H9 (cell line): ENCODE measurements around the gene SRP9. TPM values are rescaled to one million over a fixed set of nuclear protein-coding genes. Genes with fewer than 3 reads are reported as not detected.

Experiments
- DNase-seq: peaks from one replicate; pipeline ENCODE4 v3.0.0-alpha.2; 2017
- H2AFZ ChIP-seq: one replicate; pipeline ENCODE4 v1.6.1; 2013; ENCODE audit warnings: mild to moderate bottlenecking, low read length, control low read depth, moderate library complexity
- H2AK5ac ChIP-seq: 2 replicates; pipeline ENCODE4 v1.6.1; 2013; ENCODE audit warnings: low read length, control low read depth, mixed read lengths; ENCODE audit not compliant: insufficient read length
- H2BK120ac ChIP-seq: one replicate; pipeline ENCODE4 v1.6.1; 2013; ENCODE audit warnings: low read depth, mild to moderate bottlenecking, low read length, control low read depth, inconsistent platforms; ENCODE audit not compliant: poor library complexity, severe bottlenecking
- H2BK12ac ChIP-seq: 2 replicates; pipeline ENCODE4 v1.6.1; 2013; ENCODE audit warnings: low read length, control low read depth, mixed read lengths, low read depth; ENCODE audit not compliant: insufficient read length
- H2BK15ac ChIP-seq: 2 replicates; pipeline ENCODE4 v1.6.1; 2013; ENCODE audit warnings: low read depth, low read length, control low read depth
- H2BK20ac ChIP-seq: one replicate; pipeline ENCODE4 v1.6.1; 2013; ENCODE audit warnings: low read depth, mild to moderate bottlenecking, low read length, control low read depth, inconsistent platforms; ENCODE audit not compliant: poor library complexity, severe bottlenecking
- H2BK5ac ChIP-seq: 2 replicates; pipeline ENCODE4 v1.6.1; 2013; ENCODE audit warnings: low read length, control low read depth, mixed read lengths; ENCODE audit not compliant: insufficient read length
- H3K14ac ChIP-seq: 2 replicates; pipeline ENCODE4 v1.6.1; 2013; ENCODE audit warnings: low read length, control low read depth; ENCODE audit not compliant: insufficient read depth
- H3K18ac ChIP-seq: 2 replicates; pipeline ENCODE4 v1.6.1; 2013; ENCODE audit warnings: low read depth, mild to moderate bottlenecking, mixed read lengths, low read length, control low read depth; ENCODE audit not compliant: insufficient read length
- H3K23ac ChIP-seq: 2 replicates; pipeline ENCODE4 v1.6.1; 2013; ENCODE audit warnings: low read length, control low read depth, mixed read lengths, low read depth; ENCODE audit not compliant: insufficient read length
- H3K23me2 ChIP-seq: 2 replicates; pipeline ENCODE4 v1.6.1; 2013; ENCODE audit warnings: low read depth, mild to moderate bottlenecking, mixed read lengths, low read length, control low read depth; ENCODE audit not compliant: insufficient read length, poor library complexity, severe bottlenecking
- H3K27ac ChIP-seq: 2 replicates; pipeline ENCODE4 v1.5.1; 2013; ENCODE audit warnings: low read length, control low read depth, mixed read lengths, low read depth; ENCODE audit not compliant: insufficient read length
- H3K27me3 ChIP-seq: 2 replicates; pipeline ENCODE4 v1.6.1; 2013; ENCODE audit warnings: low read length, control low read depth, inconsistent platforms; ENCODE audit not compliant: insufficient read depth
- H3K4ac ChIP-seq: 2 replicates; pipeline ENCODE4 v1.6.1; 2013; ENCODE audit warnings: low read depth, mild to moderate bottlenecking, control low read depth, inconsistent platforms, low read length, moderate library complexity
- H3K4me1 ChIP-seq: 2 replicates; pipeline ENCODE4 v1.6.1; 2013; ENCODE audit warnings: low read length, control low read depth, inconsistent platforms; ENCODE audit not compliant: insufficient read depth
- H3K4me2 ChIP-seq: 2 replicates; pipeline ENCODE4 v1.6.1; 2013; ENCODE audit warnings: low read length, control low read depth, mixed read lengths; ENCODE audit not compliant: insufficient read length, insufficient read depth
- H3K56ac ChIP-seq: 2 replicates; pipeline ENCODE4 v1.6.1; 2013; ENCODE audit warnings: low read depth, mild to moderate bottlenecking, mixed read lengths, low read length, control low read depth; ENCODE audit not compliant: insufficient read length
- H3K79me1 ChIP-seq: 2 replicates; pipeline ENCODE4 v1.6.1; 2013; ENCODE audit warnings: low read depth, mild to moderate bottlenecking, moderate library complexity, low read length, control low read depth, inconsistent platforms; ENCODE audit not compliant: insufficient read depth, poor library complexity, severe bottlenecking
- H3K79me2 ChIP-seq: 2 replicates; pipeline ENCODE4 v1.6.1; 2013; ENCODE audit warnings: low read length, control low read depth, inconsistent platforms; ENCODE audit not compliant: insufficient read depth
- H3K9ac ChIP-seq: 2 replicates; pipeline ENCODE4 v1.6.1; 2013; ENCODE audit warnings: low read length, control low read depth, mixed read lengths; ENCODE audit not compliant: insufficient read length; ENCODE audit errors: extremely low read depth
- H3K9me3 ChIP-seq: one replicate; pipeline ENCODE4 v1.6.1; 2013; ENCODE audit warnings: low read depth, low read length, inconsistent platforms; ENCODE audit not compliant: control insufficient read depth
- H3T11ph ChIP-seq: one replicate; pipeline ENCODE4 v1.6.1; 2013; ENCODE audit warnings: mild to moderate bottlenecking, low read length, control low read depth, inconsistent platforms
- H4K20me1 ChIP-seq: one replicate; pipeline ENCODE4 v1.6.1; 2013; ENCODE audit not compliant: control insufficient read depth, insufficient read length, insufficient read depth
- H4K5ac ChIP-seq: 2 replicates; pipeline ENCODE4 v1.6.1; 2013; ENCODE audit warnings: low read depth, mild to moderate bottlenecking, mixed read lengths, low read length, control low read depth; ENCODE audit not compliant: insufficient read length
- H4K8ac ChIP-seq: replicated peaks from 2 replicates; pipeline ENCODE4 v1.6.1; 2013; ENCODE audit warnings: low read length, control low read depth, mixed read lengths, low read depth; ENCODE audit not compliant: insufficient read length
- H4K91ac ChIP-seq: 2 replicates; pipeline ENCODE4 v1.6.1; 2013; ENCODE audit warnings: low read depth, mild to moderate bottlenecking, moderate library complexity, mixed read lengths, low read length, control low read depth; ENCODE audit not compliant: insufficient read length
- H3K27ac Mint-ChIP-seq, 3 experiments: 2 replicates in 2 of 3; 3 replicates in 1 of 3; pipeline ENCODE4 v1.8.0; 2020 to 2021; ENCODE audit warnings: mixed read lengths in 3 of 3, mild to moderate bottlenecking in 1 of 3, moderate library complexity in 1 of 3
- H3K27me3 Mint-ChIP-seq: 2 replicates; pipeline ENCODE4 v1.8.0; 2021; ENCODE audit warnings: low read depth, mild to moderate bottlenecking, moderate library complexity, mixed read lengths
- H3K36me3 Mint-ChIP-seq, 3 experiments: 2 replicates in 2 of 3; 3 replicates in 1 of 3; pipeline ENCODE4 v1.8.0; 2020 to 2021; ENCODE audit warnings: low read depth in 3 of 3, mixed read lengths in 3 of 3; ENCODE audit not compliant: insufficient read depth in 1 of 3
- H3K4me1 Mint-ChIP-seq, 2 experiments: 2 replicates each; pipeline ENCODE4 v1.8.0; 2020; ENCODE audit warnings: mixed read lengths in 2 of 2
- H3K4me3 Mint-ChIP-seq, 2 experiments: 2 replicates in 1 of 2; 3 replicates in 1 of 2; pipeline ENCODE4 v1.8.0; 2020 to 2021; ENCODE audit warnings: mild to moderate bottlenecking in 2 of 2, mixed read lengths in 2 of 2, moderate library complexity in 1 of 2
- H3K9me3 Mint-ChIP-seq, 2 experiments: 2 replicates in 1 of 2; 3 replicates in 1 of 2; pipeline ENCODE4 v1.8.0; 2020; ENCODE audit warnings: mild to moderate bottlenecking in 2 of 2, mixed read lengths in 2 of 2, moderate library complexity in 1 of 2
- CTCF ChIP-seq: fragments of 200-600 bp; sonication (generic); conservative IDR thresholded peaks from 3 replicates; pipeline ENCODE4 v1.8.0; 2021; ENCODE audit warnings: antibody characterized with exemption, mild to moderate bottlenecking
- WGBS: extraction: QIAGEN DNeasy Blood & Tissue Kit; methylation state at CpG from one replicate; pipeline ENCODE4 v1.1.7; 2013; ENCODE audit warnings: missing lambda C conversion rate, low lambda C conversion rate, mixed read lengths; ENCODE audit not compliant: insufficient read length; ENCODE audit errors: extremely low coverage; 5-methylcytosine and 5-hydroxymethylcytosine counted together
- total RNA-seq: library from RNA; stranded (reverse); gene quantifications from 2 replicates; pipeline ENCODE4 v1.2.1, GENCODE V29; 2021

The SRP9 gene
- total RNA-seq, 1 experiment from 2014 or later, result 403 TPM

- Histone ChIP-seq H3K9ac (no peak overlapping the region), H4K91ac (peak overlapping the region; percentile 96), H3K79me2 (no peaks in the 10 kb centered on the region; the same call in 1 of the 2 replicates), H4K20me1 (no peaks in the 10 kb centered on the region), H3K27me3 (no peaks in the 10 kb centered on the region), H2AK5ac (no peak overlapping the region), H3K27ac (no peak overlapping the region), H3K4ac (no peak overlapping the region; the same call in 1 of the 2 replicates), H3K9me3 (no peaks in the 10 kb centered on the region), H2BK20ac (no peak overlapping the region), H3K4me1 (peaks cover 14% of the 10 kb centered on the region), H4K8ac (no peak overlapping the region), H3K4me2 (no peak overlapping the region), H3K18ac (peak overlapping the region; percentile 92), H2BK12ac (no peak overlapping the region), H2BK5ac (peak overlapping the region; percentile 41), H3K79me1 (no peaks in the 10 kb centered on the region), H3K14ac (peak overlapping the region; percentile 91), H2AFZ (no peak overlapping the region), H3T11ph (no peak overlapping the region), H2BK120ac (no peak overlapping the region), H3K56ac (no peak overlapping the region), H2BK15ac (no peak overlapping the region), H3K23me2 (no peaks in the 10 kb centered on the region), H4K5ac (peak overlapping the region; percentile 72), H3K23ac (no peak overlapping the region)
- Mint-ChIP-seq H3K27me3 (no peaks in the 10 kb centered on the region), H3K36me3 (peaks cover 0 to 9% (median 0%) of the 10 kb centered on the region in 3 experiments; a peak in 3 of 7 replicates), H3K9me3 (no peaks in the 10 kb centered on the region), H3K4me1 (peaks cover 37 to 45% of the 10 kb centered on the region in 2 experiments), H3K4me3 (peak overlapping the region in 1 of 2 experiments; percentile 17; a peak in 2 of 5 replicates), H3K27ac (peak overlapping the region; percentile 85 to 94 (median 90); a peak in 6 of 7 replicates)
- TF ChIP-seq CTCF, result no peak
- DNase-seq, result peak; percentile 63
- WGBS, result no CpG with 5 or more reads among the region's 8 CpGs
These were observed 40.0 kb downstream of the SRP9 start for GRCh38 chr1:225817611-225818061.
